Activated CD8-positive, alpha-beta memory T cell treated with anti-CD3 and anti-CD28 coated beads for 24 hours (primary cell): ENCODE measurements around the gene SLC43A3.
"Not testable (repeated sequence)": the region's sequence is repeated elsewhere in the genome, so short reads cannot be mapped to it uniquely, and the experiment has no call there.

Experiments used
- DNase-seq: peaks from one replicate; pipeline ENCODE4 v3.0.0-alpha.2; 2020

Gene SLC43A3

DNA sequence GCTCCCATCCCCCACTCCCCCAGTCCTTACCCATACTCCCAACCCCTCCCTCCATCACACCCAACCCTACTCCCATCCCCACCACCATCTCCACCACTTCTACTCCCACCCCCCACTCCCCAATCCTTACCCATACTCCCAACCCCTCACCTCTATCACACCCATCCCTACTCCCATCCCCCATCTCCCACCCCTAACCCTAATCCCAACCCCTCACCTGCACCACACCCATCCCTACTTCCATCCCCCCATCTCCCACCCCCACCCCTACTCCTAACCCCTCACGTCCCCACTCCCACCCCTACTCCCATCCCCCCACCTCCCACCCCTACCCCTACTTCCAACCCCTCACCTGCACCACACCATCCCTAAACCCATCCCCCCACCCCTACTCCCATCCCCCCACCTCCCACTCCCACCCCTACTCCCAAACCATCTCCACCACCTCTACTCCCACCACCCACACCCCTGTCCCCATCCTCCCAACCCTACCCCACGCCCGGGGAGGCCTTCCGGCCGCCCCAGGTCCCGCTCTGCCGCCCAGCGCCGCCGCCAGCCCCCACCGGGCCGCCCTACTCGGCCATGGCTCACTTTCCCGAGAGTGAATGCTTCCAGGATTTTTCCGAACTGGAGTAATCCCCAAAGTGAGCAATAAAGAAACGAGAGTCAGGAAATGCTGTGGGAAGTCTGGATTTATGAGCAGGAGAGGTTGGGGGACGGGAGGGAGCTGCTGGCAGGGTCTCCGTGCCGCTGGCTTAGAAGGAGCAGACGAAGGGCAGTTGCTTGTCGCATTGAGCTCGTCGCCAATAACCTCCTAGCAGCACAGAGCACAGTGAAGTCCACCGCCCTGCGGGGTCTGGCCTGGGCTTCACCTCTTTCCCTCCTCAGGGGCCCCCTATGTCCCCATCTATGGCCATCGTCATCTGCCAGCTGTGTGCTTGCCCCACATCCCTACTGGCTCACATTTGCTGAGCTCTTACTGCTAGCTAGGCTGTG lies 50.5 kb downstream of the SLC43A3 start:
- DNase-seq = no peak

DNA sequence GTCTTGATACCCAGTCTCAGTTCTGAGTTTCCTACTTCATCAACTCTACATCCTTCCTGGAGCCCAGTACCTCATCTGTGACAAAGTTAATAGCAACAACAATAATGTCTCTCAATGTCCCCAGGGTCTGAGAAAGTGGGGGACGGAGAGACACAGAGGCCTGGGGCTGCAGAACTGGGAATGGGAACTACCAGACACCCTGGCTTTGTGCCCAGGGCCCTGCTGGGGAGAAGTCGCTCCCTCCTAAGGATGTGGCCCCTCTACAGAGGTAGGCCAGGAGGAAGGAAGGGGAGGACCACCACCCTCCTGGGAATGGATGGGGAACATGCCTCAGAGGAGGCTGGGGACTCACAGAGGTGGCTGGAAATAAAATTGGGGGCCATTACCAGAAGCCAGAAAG lies 51.4 kb downstream of the SLC43A3 start:
- DNase-seq = no peak

DNA sequence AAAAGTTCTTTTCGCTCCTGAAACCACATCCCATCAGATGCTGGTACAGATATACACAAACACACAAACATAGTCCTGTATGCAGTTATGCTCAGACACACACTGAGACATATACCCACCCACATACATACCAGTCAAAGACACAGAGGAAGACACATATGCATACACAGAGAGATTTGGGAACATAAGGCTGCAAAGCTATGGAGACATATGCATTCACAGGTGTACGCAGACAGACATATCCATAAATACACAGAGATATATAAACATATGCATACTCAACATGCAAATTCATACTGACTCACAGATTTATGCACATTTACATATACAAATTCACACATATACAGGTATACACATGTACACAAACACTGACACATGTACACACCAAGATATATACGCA lies 52.0 kb downstream of the SLC43A3 start:
- no peak for DNase-seq

DNA sequence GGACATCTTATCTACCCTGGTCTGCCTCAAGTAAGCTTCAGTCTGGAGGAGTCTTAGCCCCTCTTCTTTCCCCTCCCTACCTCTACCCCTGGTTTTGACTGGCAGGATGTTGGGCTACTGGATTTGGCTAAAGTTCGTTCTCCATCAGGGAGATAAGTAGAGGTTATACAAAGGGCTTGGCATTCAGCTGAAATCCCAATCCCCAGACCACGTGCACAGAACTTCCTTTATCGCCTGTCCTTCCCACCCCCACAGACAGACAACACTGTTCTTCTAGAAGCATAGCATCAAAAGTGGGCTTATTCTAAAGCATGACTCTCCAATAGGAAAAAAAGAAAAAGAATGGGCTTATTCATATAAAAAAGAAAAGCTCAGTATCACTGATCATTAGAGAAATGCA lies 53.8 kb downstream of the SLC43A3 start:
- no peak for DNase-seq

DNA sequence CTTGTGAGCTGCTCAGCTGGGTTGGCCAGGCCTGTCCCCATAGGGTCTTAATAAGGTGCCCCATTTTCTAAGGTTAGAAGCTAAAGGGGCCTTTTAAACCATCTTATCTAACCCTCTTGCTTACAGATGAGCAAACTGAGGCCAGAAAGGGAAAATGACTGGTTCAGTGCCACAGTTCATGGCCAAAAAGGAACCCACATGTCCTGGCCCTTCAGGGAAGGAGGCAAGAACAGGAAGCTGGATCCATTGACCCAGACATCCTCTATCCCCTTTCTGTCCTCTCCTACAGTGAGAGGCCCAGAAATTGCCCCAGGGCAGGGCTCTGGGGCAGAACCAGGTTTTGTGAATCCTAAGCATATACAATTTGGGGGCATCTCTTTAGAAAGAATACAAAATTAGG lies 56.0 kb downstream of the SLC43A3 start:
- no peak for DNase-seq

DNA sequence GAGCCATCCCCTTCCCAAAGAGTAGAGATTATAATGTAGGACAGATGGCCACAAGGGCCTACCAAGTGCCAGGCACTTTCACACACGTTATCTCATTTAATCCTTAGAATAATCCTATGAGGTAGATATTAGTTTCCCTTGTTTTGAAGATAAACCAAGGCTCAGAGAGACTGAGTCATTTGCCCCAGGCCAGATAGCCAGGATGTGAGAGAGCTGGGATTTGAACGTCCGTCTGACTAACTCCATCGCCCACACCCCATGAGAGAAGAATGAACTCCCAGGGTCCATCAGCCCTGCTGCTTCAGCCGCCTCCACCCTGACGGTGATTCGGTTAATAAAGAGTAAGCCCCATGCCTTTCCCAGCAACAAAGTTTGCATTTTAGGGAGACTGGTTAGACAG lies 56.7 kb downstream of the SLC43A3 start:
- no peak for DNase-seq

DNA sequence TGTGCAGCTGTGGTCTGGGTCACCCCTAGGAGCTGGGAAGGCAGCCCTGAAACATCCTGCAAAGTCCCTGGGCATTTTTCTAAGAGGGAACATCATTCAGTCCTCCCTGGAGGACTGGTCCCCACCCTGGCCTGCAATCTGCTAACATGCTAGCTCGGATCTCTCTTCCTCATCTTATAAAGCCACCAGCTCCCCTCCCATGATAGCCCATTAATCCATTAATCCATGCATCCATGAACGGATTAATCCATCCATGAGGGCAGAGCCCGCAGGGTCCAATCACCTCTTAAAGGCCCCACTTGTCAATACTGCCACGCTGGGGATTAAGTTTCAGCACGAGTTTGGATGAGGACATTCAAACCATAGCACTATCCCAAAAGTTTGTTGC lies 58.1 kb downstream of the SLC43A3 start:
- DNase-seq = no peak

DNA sequence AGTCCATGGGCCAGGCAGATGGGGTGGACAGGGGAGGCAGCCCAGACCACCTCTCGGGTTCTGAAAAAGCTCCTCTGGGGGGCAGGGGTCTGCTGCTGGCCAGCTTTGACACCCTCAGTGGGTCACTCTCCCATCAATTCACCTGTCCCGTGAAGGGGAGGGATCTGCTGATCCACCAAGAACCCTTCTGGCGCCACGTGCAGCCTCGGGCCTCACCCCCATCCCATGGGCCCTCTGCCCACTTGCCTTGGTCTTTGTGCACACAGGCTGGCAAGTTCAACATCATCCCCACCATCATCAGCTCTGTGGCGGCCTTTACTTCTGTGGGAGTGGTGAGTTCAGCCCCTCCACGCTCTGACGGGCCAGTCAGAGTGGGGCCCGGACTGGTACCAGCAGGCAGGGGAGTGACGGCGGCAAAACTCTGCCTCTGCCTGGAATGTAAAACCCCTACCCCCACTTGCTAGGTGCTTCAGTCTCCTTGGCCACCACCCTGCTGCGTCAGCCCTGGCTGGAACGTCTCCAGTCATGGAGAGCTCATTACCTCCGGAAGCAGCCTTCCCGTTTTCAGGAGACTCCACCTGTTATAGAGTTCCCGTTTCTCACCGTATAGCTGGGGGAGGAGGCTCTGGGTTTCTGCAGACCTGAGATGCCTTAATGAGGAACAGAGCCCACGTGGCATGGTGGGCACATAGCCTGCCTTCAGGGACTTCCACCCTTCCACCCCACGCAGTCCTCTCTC lies 58.6 kb downstream of the SLC43A3 start:
- no peak for DNase-seq

DNA sequence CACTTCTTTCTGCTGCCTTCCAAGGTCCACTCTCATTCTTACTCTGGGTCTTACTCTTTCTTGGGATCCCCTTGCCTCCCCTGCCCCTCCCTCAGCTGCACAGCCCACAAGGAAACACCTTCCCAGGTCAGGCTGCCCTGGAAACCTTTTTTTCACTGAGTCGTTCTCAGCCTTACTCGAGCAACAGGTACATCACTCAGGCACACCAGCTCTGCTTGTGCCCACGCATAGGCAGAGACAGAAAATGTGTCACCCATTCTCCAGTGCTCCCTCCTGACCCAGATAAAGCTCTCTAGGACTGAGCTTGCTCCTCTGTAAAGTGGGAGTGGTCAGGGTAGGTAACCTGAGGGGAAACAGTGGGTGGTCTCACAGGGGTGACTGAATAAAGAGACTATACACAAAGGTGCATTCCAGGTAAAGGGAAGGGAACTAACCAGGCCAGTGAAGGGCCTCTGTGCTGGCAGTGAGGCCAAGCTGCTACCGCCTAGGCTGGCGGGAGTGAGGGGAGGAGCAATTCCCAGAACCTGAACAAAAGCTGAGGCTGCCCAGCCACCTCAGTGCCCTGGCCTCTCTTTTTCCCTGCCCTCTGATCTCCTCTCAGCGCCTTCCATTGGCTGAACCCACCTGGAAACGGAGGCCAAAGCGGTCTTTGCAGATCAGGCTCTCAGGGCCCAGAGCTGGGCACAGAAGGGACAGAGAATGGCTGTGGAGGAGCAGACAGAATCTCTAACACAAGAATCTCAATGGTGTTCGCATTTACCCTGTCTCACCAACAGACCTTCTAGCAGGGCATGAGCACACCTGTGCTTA lies 61.9 kb downstream of the SLC43A3 start:
- DNase-seq = no peak

DNA sequence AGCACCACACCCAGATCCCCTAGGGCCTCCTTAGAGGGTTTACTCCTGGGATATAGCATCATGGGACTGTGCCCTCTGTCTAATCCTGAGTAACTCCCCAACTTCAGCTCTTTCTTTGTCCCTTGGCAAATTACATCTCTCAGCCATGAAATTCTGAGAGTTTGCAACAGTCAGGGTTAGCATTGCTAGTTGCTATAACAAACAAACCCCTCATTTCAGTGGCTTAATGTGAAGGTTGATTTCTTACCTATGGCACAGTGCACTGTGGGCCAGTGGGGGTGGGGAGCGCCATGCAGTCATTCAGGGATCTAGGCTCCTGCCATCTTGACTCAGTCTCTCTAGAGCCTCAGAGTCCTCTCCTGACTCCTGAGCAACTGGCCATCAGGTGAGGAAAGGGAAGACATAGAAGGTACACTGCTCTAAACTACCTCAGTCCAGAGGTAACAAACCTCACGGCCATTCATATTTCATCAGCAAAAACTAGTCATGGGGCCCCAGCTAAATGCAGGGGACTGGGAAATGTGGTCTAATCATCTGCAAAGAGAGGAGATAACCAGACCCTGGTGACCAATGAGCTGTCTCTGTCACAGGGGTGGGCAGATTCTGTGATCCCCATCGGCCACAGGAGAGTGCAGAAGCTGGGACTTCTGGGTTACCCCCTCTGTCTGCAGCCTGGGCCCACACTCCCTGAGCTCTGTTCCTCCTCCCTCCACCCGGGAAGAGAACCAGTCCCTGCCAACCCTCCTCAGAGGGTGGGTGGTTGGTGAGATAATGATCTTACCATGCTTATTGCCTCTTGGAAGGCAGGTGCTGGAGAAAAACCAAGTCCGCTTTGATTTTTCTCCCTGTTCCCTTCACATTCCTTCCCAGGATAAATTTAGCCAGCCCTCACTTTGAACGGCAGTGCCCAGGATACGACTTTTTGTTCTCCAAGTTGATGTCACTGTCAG lies 63.5 kb downstream of the SLC43A3 start:
- no peak for DNase-seq

DNA sequence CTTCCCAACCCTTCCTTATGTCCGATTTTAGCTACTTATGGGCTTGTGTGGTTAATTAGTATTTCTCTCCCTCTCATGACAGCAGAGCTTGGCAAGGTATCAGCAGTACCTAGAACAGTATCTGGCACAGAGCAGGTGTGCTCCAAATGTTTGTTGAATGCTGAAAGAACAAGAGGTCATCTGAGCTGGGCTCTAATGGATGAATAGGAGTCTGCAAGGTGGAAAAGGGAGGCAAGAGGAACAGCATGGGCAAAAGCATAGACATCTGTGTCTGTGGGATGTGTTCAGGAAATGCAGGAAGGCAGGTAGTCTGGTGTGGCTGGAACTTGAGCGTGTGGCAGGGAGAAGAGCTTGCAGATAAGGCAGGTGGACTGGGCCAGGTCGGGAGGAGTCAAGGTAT lies 65.0 kb downstream of the SLC43A3 start:
- no peak for DNase-seq

DNA sequence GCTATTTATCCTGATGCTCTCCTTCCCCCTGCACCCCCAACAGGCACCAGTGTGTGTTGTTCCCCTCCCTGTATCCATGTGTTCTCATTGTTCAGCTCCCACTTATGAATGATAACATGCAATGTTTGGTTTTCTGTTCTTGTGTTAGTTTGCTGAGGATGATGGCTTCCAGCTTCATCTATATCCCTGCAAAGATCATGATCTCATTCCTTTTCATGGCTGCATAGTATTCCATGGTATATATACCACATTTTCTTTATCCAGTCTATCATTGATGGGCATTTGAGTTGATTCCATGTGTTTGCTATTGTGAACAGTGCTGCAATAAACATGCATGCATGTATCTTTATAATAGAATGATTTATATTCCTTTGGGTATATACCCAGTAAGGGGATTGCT lies 65.5 kb downstream of the SLC43A3 start:
- DNase-seq = not testable (repeated sequence)

DNA sequence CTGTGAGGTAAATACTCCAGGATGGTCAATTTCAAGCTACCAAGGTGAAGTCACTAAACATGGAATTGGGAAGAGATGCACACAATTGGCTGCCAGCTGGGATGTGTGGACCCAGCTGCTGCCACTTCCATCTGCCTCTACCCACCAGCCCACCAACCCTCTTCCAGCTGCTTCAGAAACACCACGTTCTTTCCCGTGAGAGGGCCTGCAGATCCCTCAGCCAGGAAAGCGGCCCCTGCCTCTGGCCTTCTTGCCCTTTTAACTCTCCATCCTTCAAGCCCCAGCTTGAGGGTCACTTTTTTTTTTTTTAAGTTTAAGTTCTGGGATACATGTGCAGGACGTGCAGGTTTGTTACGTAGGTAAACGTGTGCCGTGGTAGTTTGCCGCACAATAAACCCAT lies 65.9 kb downstream of the SLC43A3 start:
- no peak for DNase-seq

DNA sequence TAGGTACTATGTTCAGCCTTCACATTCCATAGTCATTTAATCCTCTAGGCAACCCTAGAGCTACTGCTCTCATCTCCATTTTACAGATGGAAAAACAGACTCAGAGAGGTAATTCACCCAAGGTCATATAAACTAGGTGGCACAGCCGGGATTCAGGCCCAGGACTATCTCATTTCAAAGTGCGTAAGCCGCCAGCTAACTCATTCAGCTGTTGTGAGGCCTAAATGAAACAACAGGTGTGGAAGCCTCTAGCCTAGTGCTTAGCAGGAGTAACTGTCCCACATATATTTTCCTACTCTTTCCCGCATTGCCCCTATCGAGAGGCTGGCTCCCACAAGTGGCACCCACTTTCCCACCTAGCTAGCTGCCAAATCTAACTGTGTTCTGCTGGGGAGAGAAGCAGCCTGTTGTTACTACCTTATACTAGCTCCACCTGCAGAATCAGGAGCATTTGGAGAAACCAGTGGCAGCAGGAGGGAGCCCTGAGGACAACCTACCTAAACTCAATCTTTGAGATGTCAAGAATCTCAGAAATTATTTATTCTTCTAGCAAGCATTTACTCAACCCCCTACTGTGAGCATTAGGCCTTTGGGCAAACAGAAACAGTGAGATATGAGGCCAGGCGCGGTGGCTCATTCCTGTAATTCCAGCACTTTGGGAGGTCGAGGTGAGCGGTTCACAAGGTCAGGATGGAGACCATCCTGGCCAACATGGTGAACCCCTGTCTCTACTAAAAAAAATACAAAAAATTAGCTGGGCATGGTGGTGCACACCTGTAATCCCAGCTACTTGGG lies 66.8 kb downstream of the SLC43A3 start:
- DNase-seq = no peak

DNA sequence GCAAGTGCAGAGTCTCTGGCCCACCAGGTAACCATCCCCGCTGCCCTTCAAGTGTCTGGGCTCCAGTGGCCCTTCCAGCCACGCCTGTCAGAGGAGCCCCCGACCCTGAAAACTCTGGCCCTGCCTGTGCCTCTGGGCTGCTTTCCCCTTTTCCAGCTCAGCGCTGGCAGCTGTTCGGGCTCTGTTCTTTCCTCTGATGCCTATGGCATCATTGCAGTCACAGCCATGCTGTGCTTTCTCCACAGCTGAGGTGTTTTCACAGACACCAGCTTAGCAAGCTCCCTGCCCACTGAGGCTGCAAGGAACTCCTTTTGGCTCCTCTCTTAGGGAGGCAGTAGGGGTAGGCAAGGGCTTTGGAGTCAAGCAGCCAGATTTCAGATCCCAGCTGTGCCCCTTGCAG lies 67.5 kb downstream of the SLC43A3 start:
- DNase-seq = no peak

DNA sequence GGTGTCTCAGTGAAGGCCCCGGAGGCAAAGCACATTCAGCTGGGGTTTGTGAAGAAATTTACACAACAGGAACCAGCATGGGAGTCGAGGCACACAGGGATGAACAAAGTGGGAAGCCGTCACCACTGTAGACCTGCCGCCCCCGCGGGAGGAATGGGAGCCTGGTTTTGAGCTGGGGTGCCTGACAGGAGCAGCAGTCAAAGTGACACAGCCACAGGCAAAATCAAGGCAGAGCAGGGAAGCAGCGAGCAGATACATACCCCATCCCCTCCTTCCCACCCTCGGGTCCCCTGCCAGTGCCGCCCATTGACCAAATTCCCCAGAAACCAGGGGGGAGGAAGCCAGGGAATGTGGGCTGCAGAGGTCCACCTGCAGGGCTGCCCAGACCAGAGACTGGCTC lies 67.9 kb downstream of the SLC43A3 start:
- no peak for DNase-seq

DNA sequence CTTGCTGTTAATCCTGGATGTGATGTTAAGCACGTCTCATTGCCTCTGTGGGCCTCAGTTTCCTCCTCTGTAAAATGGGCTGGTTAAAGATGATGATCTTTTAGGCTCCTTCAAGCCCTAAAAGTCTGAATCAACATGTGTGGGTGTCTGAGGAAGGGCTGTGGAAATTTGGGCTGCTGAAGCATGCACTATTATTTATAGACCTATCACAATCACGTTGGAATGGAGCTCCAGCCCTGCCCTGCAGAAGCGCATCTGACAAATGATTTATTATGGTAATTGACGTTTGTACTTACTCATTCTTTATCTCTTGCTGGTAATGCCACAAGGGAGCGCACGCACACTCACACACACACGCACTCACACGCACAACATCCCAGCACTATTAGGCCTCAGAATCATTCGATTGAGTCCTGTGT lies 68.4 kb downstream of the SLC43A3 start:
- no peak for DNase-seq

DNA sequence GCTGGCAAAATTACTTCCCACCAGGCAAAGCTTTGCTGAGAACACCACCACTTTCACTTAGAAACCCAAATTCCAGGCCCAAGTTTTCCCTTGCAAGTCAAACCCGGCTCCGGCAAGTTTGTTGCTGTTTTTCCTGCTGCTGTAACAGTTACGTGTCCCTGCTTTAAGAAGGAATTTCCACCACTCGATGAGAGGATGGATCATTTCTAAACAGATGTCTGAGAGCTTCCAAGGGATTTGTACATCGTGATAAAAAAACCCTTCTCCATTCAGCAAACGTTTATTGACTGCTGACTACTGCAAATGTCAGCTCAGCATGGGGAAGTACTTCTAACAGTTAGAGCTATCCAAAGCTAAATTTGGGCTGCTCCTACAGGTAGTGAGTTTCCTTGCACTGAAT lies 69.1 kb downstream of the SLC43A3 start:
- DNase-seq = no peak

DNA sequence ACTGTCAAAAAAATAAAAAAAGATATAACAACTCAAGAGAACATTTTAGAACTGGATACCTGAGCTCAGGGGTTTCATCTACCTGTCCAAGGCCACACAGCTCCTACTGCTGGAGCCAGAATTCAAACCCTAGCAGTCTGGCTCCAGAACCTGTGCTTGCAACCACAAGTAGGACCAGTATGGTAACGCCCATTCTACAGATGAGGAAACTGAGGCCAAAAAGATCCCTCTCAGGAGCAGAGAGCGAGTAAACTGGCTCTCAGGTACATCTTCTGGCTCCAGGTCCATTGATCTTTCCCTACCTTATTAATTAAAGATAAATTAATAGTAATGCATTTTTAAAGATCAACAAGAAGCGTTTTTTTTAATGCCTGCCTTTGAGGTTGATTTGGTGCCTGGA lies 69.6 kb downstream of the SLC43A3 start:
- no peak for DNase-seq
